Stimulated activated CD4-positive, alpha-beta T cell treated with anti-CD3 and anti-CD28 coated beads, Interleukin-2, amount 100 ng/mL, for 4 hours (primary cell): ENCODE measurements around the gene MANSC4.
A peak's percentile ranks its signal among the peaks of the same experiment; 100 is the strongest.

Experiments used
- DNase-seq: peaks from one replicate; pipeline ENCODE4 v3.0.0-alpha.2; 2020; ENCODE audit warnings: low read depth

Gene MANSC4

GRCh38 chr12:27800819-27801218 is 20.8 kb upstream of the MANSC4 start:
- no peak for DNase-seq

- no peak for DNase-seq
These were observed 17.4 kb upstream of the MANSC4 start for GRCh38 chr12:27797301-27798025.

DNA sequence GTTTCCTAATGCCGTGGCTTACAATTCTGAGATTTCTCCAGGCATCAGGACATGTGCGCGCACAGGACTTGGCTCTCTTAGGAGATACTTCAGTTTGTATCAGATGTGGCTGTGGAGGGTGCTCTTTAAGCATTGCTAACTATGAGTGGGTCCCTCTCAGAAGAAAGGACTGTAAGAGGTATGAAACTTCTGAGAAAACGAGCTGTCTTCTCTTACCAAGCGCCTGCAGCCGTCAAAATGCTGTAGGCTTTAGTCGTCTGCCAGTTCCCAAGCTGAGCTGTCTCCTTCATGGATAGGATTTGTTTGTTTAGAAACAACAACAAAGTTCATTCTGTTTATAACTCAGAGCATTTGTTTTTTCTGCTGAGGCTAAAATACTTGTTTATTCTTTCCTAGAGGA is 16.1 kb upstream of the MANSC4 start:
- DNase-seq: no peak

GRCh38 chr12:27794818-27795584 is 15.0 kb upstream of the MANSC4 start:
- DNase-seq: no peak

DNA sequence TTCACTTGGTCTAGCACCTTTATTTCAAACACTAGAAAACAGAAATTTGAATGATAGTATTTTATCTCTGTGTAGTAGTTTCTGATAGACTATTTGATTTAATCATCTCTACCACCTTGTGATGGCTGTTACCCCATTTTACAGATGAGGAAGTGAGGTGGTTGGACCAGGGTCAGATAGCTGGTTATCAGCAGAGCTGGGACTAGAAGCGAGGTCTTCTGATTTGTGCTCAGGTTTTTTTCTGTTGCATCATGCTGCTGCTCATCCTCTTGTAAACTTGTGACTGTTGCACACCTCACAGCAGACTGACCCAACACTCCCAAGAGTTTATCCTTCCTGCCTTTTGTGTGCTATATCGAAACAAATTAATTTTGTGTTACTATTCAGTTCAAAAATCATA is 10.1 kb upstream of the MANSC4 start:
- DNase-seq: no peak

DNA sequence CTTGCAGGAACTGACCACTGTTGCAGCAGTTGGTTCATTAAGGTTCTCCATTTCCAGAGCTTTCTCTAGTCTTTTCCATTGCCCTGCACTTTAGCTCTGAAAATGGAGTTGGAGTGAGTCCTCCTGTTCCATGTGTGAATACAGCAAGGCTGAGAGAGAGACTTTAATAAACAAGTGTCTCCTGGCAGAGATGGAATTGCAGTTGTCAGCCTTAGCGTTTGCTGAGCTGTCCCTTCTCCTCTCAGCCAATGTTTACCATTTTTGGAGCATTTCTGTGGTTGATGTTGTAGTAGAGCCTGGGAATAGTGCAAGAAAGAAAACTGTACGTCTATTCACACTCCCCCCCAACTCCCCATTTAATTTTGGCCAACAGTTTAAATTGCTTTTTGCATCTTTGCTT is 7.5 kb upstream of the MANSC4 start:
- no peak for DNase-seq

DNA sequence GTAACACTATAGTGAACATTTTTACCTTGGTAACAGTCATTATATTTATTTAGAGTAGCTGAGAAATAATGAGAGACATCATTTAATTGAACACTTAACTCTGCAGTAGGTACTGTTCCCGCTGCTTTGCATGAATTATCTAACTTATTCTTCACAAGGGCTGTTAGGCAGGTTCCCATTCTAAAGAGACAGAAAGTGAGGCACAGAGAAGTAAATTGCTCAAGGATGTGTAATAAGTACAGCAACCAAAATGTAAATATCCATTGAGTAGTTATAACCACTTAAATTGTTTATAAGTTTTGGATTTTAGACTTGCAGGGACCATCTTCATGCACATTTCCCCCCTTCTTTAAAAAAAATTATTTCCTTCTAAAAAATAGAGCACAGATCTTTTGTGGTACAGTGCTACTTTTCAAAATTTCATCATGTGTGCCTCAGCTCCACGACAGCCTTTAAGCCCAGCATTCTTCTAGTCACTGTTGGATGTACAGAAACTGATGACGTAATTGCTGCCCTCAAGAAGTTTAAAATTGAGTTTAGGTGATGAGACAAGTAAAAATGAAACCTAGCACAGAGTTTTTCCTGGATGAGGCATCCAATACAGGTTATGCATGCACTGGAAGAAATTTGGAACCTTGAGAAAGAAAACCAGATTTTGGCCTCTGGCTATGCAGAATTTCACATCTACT is 6.0 kb upstream of the MANSC4 start:
- no peak for DNase-seq

DNA sequence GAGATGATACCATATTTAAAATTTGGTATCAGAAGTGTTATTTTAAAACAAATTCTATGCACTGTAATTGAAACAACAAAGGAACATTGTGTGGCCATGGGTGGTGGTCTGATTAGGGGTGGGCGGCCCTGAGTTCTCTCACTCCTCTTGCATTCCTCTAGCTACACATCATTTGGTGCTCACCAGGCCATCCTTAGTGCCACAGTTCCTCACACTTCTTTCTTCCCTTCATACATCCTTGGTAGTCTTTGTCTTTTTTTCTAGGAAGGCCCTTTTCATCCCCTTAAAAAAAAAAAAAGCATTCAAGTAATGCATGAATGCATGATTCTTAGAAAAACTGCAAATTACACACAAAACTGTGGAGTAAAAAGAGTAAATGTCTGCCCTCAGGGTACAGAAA is 2.4 kb upstream of the MANSC4 start:
- DNase-seq: no peak

- DNase-seq: no peak
These were observed 1.6 kb upstream of the MANSC4 start for GRCh38 chr12:27781680-27782079.

GRCh38 chr12:27780612-27781408 is 774 bp upstream of the MANSC4 start:
- DNase-seq: peak; percentile 12

DNA sequence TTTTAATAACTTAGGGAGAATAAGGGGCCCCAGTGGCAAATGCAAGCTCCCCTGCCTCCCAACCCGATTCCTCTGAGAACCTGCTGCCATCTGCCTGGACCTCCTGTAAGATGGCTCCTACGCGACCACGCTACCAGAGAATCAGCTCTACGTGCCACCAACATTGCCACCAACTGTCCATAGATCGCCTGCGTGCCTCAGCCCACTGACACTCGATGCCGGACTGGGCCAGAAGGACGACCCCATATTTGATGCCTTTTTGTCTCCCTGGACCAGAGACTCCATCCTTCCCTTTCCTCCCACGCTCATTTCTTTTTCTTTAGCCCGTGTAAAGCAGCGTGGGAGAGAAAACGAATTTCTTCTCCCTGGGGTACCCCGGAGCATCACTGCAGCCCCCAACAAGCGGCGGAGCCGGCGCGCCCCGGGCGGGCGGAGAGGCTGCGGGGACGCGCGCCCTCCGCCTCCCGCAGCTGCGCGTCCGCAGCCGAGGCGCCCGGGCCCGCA is 568 bp downstream of the MANSC4 start:
- no peak for DNase-seq

- DNase-seq: no peak
These were observed 1.8 kb downstream of the MANSC4 start for GRCh38 chr12:27778206-27778605.

DNA sequence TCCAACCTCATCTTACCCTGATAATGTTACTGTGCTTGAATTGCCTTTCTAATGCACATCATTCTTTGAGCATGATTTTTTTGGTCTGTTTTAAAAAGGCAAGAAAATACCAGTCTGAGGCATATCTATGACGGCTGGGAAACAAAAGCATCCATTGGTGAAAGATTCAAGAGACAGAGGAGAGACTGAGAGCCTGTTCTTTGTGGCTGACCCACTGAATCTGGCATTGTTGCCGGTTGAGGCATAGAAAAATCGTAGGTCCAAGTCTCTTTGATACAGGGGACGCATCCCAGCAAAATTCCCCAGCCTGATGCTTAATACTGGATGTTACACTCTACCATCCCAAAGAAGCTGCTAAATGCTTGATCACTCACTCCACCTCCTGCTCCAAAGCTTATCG is 2.9 kb downstream of the MANSC4 start:
- DNase-seq: no peak

GRCh38 chr12:27772328-27773049 is 7.5 kb downstream of the MANSC4 start:
- no peak for DNase-seq

DNA sequence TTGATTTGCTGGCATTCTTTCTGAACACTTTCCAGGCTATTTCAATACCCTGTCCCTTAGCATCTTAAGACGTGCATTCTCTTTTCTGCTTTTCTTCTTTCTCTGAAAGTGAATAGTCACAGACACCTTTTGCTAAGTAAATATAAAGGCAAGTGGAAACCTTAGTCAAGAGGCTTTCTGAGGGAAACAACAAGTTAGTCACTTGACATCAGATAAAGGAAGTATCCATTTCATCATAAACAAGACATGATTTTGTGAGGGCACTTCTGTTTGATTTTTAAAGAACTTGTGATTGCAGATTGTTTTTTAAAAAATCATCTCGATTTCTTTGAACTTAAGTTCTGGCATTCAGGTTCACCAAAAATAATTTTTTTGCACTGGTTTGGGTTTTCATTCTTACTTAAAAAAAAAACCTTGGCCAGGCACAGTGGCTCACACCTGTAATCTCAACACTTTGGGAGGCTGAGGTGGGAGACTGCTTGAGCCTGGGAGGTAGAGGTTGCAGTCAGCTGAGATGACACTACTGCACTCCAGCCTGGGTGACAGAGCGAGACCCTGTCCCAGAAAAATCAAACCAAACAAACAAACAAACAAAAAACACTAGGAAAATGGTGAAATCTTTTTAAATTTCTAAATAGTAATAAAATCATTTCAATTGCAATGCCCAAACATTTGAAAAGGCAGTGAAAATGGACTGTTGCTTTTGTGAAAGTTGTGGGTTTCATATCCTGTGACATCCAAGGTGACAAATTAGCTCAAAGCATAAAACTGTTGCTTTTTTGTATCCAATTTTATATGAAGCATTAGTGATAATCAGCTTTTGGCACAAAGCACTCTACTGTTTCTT is 8.3 kb downstream of the MANSC4 start:
- no peak for DNase-seq

GRCh38 chr12:27769142-27769673 is 10.8 kb downstream of the MANSC4 start:
- no peak for DNase-seq

GRCh38 chr12:27766587-27766986 is 13.4 kb downstream of the MANSC4 start:
- DNase-seq: no peak

DNA sequence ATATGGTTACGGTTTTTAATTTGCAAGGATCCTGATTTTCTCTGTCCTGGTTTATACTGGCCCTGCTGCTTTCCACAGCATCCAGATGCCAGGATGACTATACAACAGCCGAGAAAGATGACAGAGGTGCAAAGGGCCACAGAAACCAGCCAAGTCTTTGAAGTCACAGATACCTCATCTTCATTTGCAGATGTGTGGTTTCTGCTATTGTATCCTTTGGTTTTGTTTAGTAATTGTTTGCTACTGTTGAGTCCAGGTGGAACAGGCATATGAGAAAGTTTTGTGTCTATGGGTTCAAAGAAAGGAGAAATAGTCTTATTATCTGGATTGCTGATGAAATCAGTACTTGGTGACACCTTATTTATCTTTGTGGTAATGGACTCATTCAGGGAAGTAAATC is 17.3 kb downstream of the MANSC4 start:
- no peak for DNase-seq

- DNase-seq: no peak
These were observed 23.3 kb downstream of the MANSC4 start for GRCh38 chr12:27756670-27757195.

DNA sequence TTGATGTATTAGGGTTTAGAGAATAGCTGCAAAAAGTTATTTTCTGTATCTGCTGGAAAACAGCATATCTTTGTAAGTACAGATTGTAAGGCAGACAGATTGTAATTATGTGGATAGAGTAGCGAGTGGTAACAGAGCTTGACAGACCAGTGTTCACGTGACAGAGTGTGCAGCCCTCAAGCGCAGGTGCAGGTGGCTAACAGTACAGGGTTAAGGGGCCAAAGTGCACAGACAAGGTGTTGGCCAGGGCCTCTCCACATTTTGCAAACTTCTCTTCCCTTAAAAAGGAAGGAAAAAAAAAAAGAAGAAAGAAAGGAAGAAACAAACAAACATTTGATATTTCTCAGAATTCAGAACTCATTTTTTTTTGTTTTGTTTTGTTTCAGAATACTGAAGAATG is 25.2 kb downstream of the MANSC4 start:
- no peak for DNase-seq
